WI38 (cell line): Measurements from ENCODE around the gene MINDY3.

Experiments
- H3K4me3 ChIP-seq: 2 replicates; pipeline ENCODE4 v1.5.1; 2011; ENCODE audit warnings: low read depth, mild to moderate bottlenecking, control low read depth, low read length
- CTCF ChIP-seq: IDR thresholded peaks from 2 replicates; pipeline ENCODE4 v1.5.1; 2012; ENCODE audit warnings: low read depth, mild to moderate bottlenecking, control low read depth, low read length

MINDY3 gene

GRCh38 chr10:15743443-15743842 lies 116.9 kb downstream of the MINDY3 start:
- no peak overlapping the region for H3K4me3 ChIP-seq
- no peak for TF ChIP-seq CTCF

- TF ChIP-seq CTCF = no peak
- H3K4me3 ChIP-seq = no peak overlapping the region
These were observed 117.5 kb downstream of the MINDY3 start for GRCh38 chr10:15742836-15743235.

GRCh38 chr10:15742102-15742501 lies 118.2 kb downstream of the MINDY3 start:
- no peak for TF ChIP-seq CTCF
- H3K4me3 ChIP-seq = no peak overlapping the region

GRCh38 chr10:15741581-15741980 lies 118.7 kb downstream of the MINDY3 start:
- no peak overlapping the region for H3K4me3 ChIP-seq
- no peak for TF ChIP-seq CTCF

GRCh38 chr10:15740261-15740660 lies 120.0 kb downstream of the MINDY3 start:
- no peak overlapping the region for H3K4me3 ChIP-seq
- no peak for TF ChIP-seq CTCF

- no peak for TF ChIP-seq CTCF
- no peak overlapping the region for H3K4me3 ChIP-seq
These were observed 120.9 kb downstream of the MINDY3 start for GRCh38 chr10:15739254-15739970.

GRCh38 chr10:15738270-15738925 lies 121.9 kb downstream of the MINDY3 start:
- TF ChIP-seq CTCF = no peak
- no peak overlapping the region for H3K4me3 ChIP-seq
